ENCODE measurements around the gene PRAC2.

- no peak for TF ChIP-seq CTCF (IDR thresholded peaks at IDR 0.05; ENCODE audit: low read depth, low read length)
- TF ChIP-seq POLR2A (IDR thresholded peaks at IDR 0.05; ENCODE audit: extremely low read depth, insufficient read length), result no peak
These were observed 16.0 kb downstream of the PRAC2 start for GRCh38 chr17:48738803-48739526.
